Fibroblast of lung (primary cell): Measurements from ENCODE around the gene LMF1.

Experiments
- CTCF ChIP-seq, 2 donors: IDR thresholded peaks in 1 of 2; conservative IDR thresholded peaks in 1 of 2; 1 replicate in 1 of 2; 2 replicates in 1 of 2; pipeline ENCODE4 v1.5.1; 2011 to 2012; ENCODE audit warnings: low read length in 2 of 2, control low read depth in 1 of 2, inconsistent platforms in 1 of 2, low read depth in 1 of 2, mild to moderate bottlenecking in 1 of 2
- EZH2 ChIP-seq: IDR thresholded peaks from 2 replicates; pipeline ENCODE4 v1.5.1; 2012; ENCODE audit warnings: low read length, control low read depth, mild to moderate bottlenecking; ENCODE audit errors: missing control alignments

- TF ChIP-seq EZH2: no peak
- no peak for TF ChIP-seq CTCF (conservative IDR thresholded peaks at IDR 0.05 in 1 of 2, IDR thresholded peaks at IDR 0.05 in 1 of 2; ENCODE audit: low read depth in 1 of 2, low read length in 2 of 2)
These were observed 155.8 kb downstream of the LMF1 start for GRCh38 chr16:814974-815373.
